ENCODE results near the gene NEK7.

Gene NEK7

GRCh38 chr1:198264282-198264681 lies 107.5 kb downstream of the NEK7 start:
- no peak for DNase-seq

GRCh38 chr1:198265073-198265661 lies 108.4 kb downstream of the NEK7 start:
- DNase-seq = no peak

- DNase-seq = no peak
These were observed 110.3 kb downstream of the NEK7 start for GRCh38 chr1:198267056-198267455.

GRCh38 chr1:198267921-198268320 lies 111.1 kb downstream of the NEK7 start:
- DNase-seq = no peak

GRCh38 chr1:198268784-198269645 lies 112.2 kb downstream of the NEK7 start:
- DNase-seq = no peak

- no peak for DNase-seq
These were observed 112.8 kb downstream of the NEK7 start for GRCh38 chr1:198269646-198269940.

GRCh38 chr1:198270273-198270828 lies 113.6 kb downstream of the NEK7 start:
- no peak for DNase-seq

GRCh38 chr1:198271467-198271866 lies 114.7 kb downstream of the NEK7 start:
- no peak for DNase-seq

GRCh38 chr1:198272492-198272891 lies 115.7 kb downstream of the NEK7 start:
- no peak for DNase-seq

GRCh38 chr1:198273748-198274295 lies 117.0 kb downstream of the NEK7 start:
- DNase-seq = no peak

GRCh38 chr1:198275597-198275996 lies 118.8 kb downstream of the NEK7 start:
- DNase-seq = no peak

GRCh38 chr1:198276241-198276640 lies 119.4 kb downstream of the NEK7 start:
- no peak for DNase-seq

GRCh38 chr1:198278943-198279342 lies 122.1 kb downstream of the NEK7 start:
- no peak for DNase-seq

GRCh38 chr1:198280080-198280479 lies 123.3 kb downstream of the NEK7 start:
- DNase-seq = no peak

GRCh38 chr1:198281911-198282310 lies 125.1 kb downstream of the NEK7 start:
- no peak for DNase-seq

GRCh38 chr1:198283222-198283621 lies 126.4 kb downstream of the NEK7 start:
- no peak for DNase-seq

- DNase-seq = no peak
These were observed 131.1 kb downstream of the NEK7 start for GRCh38 chr1:198287916-198288315.

GRCh38 chr1:198290089-198290683 lies 133.4 kb downstream of the NEK7 start:
- DNase-seq = no peak

GRCh38 chr1:198291036-198291435 lies 134.2 kb downstream of the NEK7 start:
- no peak for DNase-seq

- DNase-seq = no peak
These were observed 135.1 kb downstream of the NEK7 start for GRCh38 chr1:198291924-198292323.

- DNase-seq = no peak
These were observed 138.4 kb downstream of the NEK7 start for GRCh38 chr1:198295225-198295624.

GRCh38 chr1:198295971-198296370 lies 139.2 kb downstream of the NEK7 start:
- DNase-seq = no peak

GRCh38 chr1:198297281-198297680 lies 140.5 kb downstream of the NEK7 start:
- no peak for DNase-seq

GRCh38 chr1:198298640-198299039 lies 141.8 kb downstream of the NEK7 start:
- no peak for DNase-seq

Data from midbrain (tissue), 1 donor.